ENCODE data around the gene TSPAN3. TPM values are rescaled to one million over a fixed set of nuclear protein-coding genes. Genes with fewer than 3 reads are reported as not detected.

Gene TSPAN3
- total and polyA plus RNA-seq, 4 donors: 49.3 to 82.8 (median 78.7) TPM

DNA sequence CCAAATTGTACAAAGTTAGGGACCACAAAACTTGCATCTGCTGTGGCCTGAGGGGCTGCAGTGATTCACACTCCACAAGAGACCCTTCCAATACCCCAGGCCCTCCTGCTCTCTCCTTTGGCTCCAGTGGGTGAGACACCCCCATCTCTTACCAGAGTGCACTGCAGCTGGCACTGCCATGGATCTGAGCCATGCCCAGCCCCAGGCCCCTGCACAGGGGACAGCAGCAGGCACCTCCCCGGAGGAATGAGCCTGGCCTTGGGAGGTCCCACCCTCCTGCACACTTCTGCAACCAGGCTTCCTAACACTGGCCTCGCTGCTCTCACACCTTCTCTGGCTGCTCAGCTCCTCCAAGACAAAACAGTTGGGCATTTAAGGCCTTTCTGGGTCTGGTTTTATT is 16.3 kb upstream of the TSPAN3 start:
- Histone ChIP-seq H3K4me1 (ENCODE audit: control insufficient read depth in 4 of 4, insufficient read depth in 4 of 4, low read length in 3 of 4) (no peaks in the 10 kb centered on the region), H3K27ac (ENCODE audit: low read depth in 1 of 2, low read length in 2 of 2) (no peak overlapping the region), H3K4me3 (ENCODE audit: low read depth in 1 of 3, low read length in 3 of 3) (no peak overlapping the region), H3K27me3 (ENCODE audit: control insufficient read depth in 4 of 4, insufficient read depth in 4 of 4, low read length in 3 of 4) (no peaks in the 10 kb centered on the region), H3K36me3 (ENCODE audit: control insufficient read depth in 4 of 4, insufficient read depth in 3 of 4, low read depth in 1 of 4, low read length in 3 of 4) (no peaks in the 10 kb centered on the region), H3K9me3 (ENCODE audit: control insufficient read depth in 4 of 4, low read length in 3 of 4) (no peaks in the 10 kb centered on the region), H3K9ac (ENCODE audit: low read depth in 1 of 2, low read length in 2 of 2) (no peak overlapping the region)
- no peak for DNase-seq (ENCODE audit: low spot score)
- WGBS: 91% methylated on average over 2 of the region's 2 CpGs
- TF ChIP-seq, protein P1, sequence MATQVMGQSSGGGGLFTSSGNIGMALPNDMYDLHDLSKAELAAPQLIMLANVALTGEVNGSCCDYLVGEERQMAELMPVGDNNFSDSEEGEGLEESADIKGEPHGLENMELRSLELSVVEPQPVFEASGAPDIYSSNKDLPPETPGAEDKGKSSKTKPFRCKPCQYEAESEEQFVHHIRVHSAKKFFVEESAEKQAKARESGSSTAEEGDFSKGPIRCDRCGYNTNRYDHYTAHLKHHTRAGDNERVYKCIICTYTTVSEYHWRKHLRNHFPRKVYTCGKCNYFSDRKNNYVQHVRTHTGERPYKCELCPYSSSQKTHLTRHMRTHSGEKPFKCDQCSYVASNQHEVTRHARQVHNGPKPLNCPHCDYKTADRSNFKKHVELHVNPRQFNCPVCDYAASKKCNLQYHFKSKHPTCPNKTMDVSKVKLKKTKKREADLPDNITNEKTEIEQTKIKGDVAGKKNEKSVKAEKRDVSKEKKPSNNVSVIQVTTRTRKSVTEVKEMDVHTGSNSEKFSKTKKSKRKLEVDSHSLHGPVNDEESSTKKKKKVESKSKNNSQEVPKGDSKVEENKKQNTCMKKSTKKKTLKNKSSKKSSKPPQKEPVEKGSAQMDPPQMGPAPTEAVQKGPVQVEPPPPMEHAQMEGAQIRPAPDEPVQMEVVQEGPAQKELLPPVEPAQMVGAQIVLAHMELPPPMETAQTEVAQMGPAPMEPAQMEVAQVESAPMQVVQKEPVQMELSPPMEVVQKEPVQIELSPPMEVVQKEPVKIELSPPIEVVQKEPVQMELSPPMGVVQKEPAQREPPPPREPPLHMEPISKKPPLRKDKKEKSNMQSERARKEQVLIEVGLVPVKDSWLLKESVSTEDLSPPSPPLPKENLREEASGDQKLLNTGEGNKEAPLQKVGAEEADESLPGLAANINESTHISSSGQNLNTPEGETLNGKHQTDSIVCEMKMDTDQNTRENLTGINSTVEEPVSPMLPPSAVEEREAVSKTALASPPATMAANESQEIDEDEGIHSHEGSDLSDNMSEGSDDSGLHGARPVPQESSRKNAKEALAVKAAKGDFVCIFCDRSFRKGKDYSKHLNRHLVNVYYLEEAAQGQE (IDR thresholded peaks at IDR 0.05): no peak
- TF ChIP-seq HNF4A (conservative IDR thresholded peaks at IDR 0.05): no peak
- TF ChIP-seq NR2F2 (IDR thresholded peaks at IDR 0.05): no peak

GRCh38 chr15:77085297-77085696 is 14.4 kb upstream of the TSPAN3 start:
- 44% methylated on average over 2 of the region's 2 CpGs for WGBS

GRCh38 chr15:77084436-77084835 is 13.5 kb upstream of the TSPAN3 start:
- TF ChIP-seq NR2F2 (IDR thresholded peaks at IDR 0.05) (no peak), HNF4A (conservative IDR thresholded peaks at IDR 0.05) (no peak), ATF3 (IDR thresholded peaks at IDR 0.05) (no peak), RXRA (IDR thresholded peaks at IDR 0.05) (no peak), FOXA1 (IDR thresholded peaks at IDR 0.05) (no peak), JUND (IDR thresholded peaks at IDR 0.05) (no peak), EGR1 (IDR thresholded peaks at IDR 0.05; ENCODE audit: low read depth in 2 of 2) (no peak), TAF1 (conservative IDR thresholded peaks at IDR 0.05) (no peak), FOXA2 (IDR thresholded peaks at IDR 0.05) (no peak)
- TF ChIP-seq, protein P2, sequence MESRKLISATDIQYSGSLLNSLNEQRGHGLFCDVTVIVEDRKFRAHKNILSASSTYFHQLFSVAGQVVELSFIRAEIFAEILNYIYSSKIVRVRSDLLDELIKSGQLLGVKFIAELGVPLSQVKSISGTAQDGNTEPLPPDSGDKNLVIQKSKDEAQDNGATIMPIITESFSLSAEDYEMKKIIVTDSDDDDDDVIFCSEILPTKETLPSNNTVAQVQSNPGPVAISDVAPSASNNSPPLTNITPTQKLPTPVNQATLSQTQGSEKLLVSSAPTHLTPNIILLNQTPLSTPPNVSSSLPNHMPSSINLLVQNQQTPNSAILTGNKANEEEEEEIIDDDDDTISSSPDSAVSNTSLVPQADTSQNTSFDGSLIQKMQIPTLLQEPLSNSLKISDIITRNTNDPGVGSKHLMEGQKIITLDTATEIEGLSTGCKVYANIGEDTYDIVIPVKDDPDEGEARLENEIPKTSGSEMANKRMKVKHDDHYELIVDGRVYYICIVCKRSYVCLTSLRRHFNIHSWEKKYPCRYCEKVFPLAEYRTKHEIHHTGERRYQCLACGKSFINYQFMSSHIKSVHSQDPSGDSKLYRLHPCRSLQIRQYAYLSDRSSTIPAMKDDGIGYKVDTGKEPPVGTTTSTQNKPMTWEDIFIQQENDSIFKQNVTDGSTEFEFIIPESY (IDR thresholded peaks at IDR 0.05): no peak
- TF ChIP-seq, protein P1 (IDR thresholded peaks at IDR 0.05): no peak
- Histone ChIP-seq H3K9me3 (ENCODE audit: control insufficient read depth in 4 of 4, low read length in 3 of 4) (no peaks in the 10 kb centered on the region), H3K36me3 (ENCODE audit: control insufficient read depth in 4 of 4, insufficient read depth in 3 of 4, low read depth in 1 of 4, low read length in 3 of 4) (no peaks in the 10 kb centered on the region), H3K4me1 (ENCODE audit: control insufficient read depth in 4 of 4, insufficient read depth in 4 of 4, low read length in 3 of 4) (no peaks in the 10 kb centered on the region), H3K27ac (ENCODE audit: low read depth in 1 of 2, low read length in 2 of 2) (no peak overlapping the region), H3K27me3 (ENCODE audit: control insufficient read depth in 4 of 4, insufficient read depth in 4 of 4, low read length in 3 of 4) (no peaks in the 10 kb centered on the region), H3K4me3 (ENCODE audit: low read depth in 1 of 3, low read length in 3 of 3) (no peak overlapping the region), H3K9ac (ENCODE audit: low read depth in 1 of 2, low read length in 2 of 2) (no peak overlapping the region)
- WGBS: 89% methylated on average over 8 of the region's 8 CpGs
- DNase-seq (ENCODE audit: low spot score): no peak

More at GRCh38 chr15:77085297-77085696, 14.4 kb upstream of the TSPAN3 start:
- H3K4me3 ChIP-seq (ENCODE audit: low read depth in 1 of 3, low read length in 3 of 3): no peak overlapping the region
- H3K9me3 ChIP-seq (ENCODE audit: control insufficient read depth in 4 of 4, low read length in 3 of 4): no peaks in the 10 kb centered on the region
- TF ChIP-seq, protein P3, sequence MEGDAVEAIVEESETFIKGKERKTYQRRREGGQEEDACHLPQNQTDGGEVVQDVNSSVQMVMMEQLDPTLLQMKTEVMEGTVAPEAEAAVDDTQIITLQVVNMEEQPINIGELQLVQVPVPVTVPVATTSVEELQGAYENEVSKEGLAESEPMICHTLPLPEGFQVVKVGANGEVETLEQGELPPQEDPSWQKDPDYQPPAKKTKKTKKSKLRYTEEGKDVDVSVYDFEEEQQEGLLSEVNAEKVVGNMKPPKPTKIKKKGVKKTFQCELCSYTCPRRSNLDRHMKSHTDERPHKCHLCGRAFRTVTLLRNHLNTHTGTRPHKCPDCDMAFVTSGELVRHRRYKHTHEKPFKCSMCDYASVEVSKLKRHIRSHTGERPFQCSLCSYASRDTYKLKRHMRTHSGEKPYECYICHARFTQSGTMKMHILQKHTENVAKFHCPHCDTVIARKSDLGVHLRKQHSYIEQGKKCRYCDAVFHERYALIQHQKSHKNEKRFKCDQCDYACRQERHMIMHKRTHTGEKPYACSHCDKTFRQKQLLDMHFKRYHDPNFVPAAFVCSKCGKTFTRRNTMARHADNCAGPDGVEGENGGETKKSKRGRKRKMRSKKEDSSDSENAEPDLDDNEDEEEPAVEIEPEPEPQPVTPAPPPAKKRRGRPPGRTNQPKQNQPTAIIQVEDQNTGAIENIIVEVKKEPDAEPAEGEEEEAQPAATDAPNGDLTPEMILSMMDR (IDR thresholded peaks at IDR 0.05; ENCODE audit: low read depth, low read length, missing input control): no peak
- TF ChIP-seq YY1 (IDR thresholded peaks at IDR 0.05) (no peak), JUND (IDR thresholded peaks at IDR 0.05) (no peak), RXRA (IDR thresholded peaks at IDR 0.05) (no peak)
- no peaks in the 10 kb centered on the region for H3K27me3 ChIP-seq (ENCODE audit: control insufficient read depth in 4 of 4, insufficient read depth in 4 of 4, low read length in 3 of 4)
- no peak for DNase-seq (ENCODE audit: low spot score)
- no peaks in the 10 kb centered on the region for H3K36me3 ChIP-seq (ENCODE audit: control insufficient read depth in 4 of 4, insufficient read depth in 3 of 4, low read depth in 1 of 4, low read length in 3 of 4)
- H3K9ac ChIP-seq (ENCODE audit: low read depth in 1 of 2, low read length in 2 of 2): no peak overlapping the region
- no peaks in the 10 kb centered on the region for H3K4me1 ChIP-seq (ENCODE audit: control insufficient read depth in 4 of 4, insufficient read depth in 4 of 4, low read length in 3 of 4)
- no peak overlapping the region for H3K27ac ChIP-seq (ENCODE audit: low read depth in 1 of 2, low read length in 2 of 2)

All from liver (tissue), 9 donors.